GM23338 (cell line): ENCODE results near the gene ASL. TPM values are rescaled to one million over a fixed set of nuclear protein-coding genes. Genes with fewer than 3 reads are reported as not detected.

Experiments used
- ATAC-seq: fragments of 200-7000 bp; cut with Tn5 transposase; 3 replicates; pipeline ENCODE4 v1.9.1; 2020
- DNase-seq: peaks from one replicate; pipeline ENCODE4 v3.0.0-alpha.2; 2015; ENCODE audit warnings: low spot score
- H2AFZ ChIP-seq: fragments of 200-600 bp; sonication (generic); 2 replicates; pipeline ENCODE4 v1.8.0; 2016; ENCODE audit warnings: antibody characterized with exemption, mild to moderate bottlenecking, moderate library complexity
- H3F3A ChIP-seq: fragments of 200-600 bp; sonication (generic); replicated peaks from 2 replicates; pipeline ENCODE4 v1.8.0; 2017; ENCODE audit warnings: antibody characterized with exemption, mixed run types, low read depth
- H3K27ac ChIP-seq: fragments of 200-600 bp; sonication (generic); 2 replicates; pipeline ENCODE4 v1.6.1; 2016; ENCODE audit warnings: low read depth
- H3K27me3 ChIP-seq: fragments of 200-600 bp; sonication (generic); 2 replicates; pipeline ENCODE4 v1.8.0; 2016; ENCODE audit warnings: mild to moderate bottlenecking, mixed run types, moderate library complexity; ENCODE audit not compliant: insufficient read depth
- H3K36me3 ChIP-seq: fragments of 200-600 bp; sonication (generic); 2 replicates; pipeline ENCODE4 v1.8.0; 2016; ENCODE audit warnings: mild to moderate bottlenecking; ENCODE audit not compliant: insufficient read depth
- H3K4me1 ChIP-seq: fragments of 200-600 bp; sonication (generic); 2 replicates; pipeline ENCODE4 v1.8.0; 2016; ENCODE audit warnings: mild to moderate bottlenecking, moderate library complexity; ENCODE audit not compliant: insufficient read depth
- H3K4me2 ChIP-seq: fragments of 200-600 bp; sonication (generic); 2 replicates; pipeline ENCODE4 v1.7.1; 2017; ENCODE audit warnings: mixed run types
- H3K4me3 ChIP-seq: fragments of 200-600 bp; sonication (generic); 2 replicates; pipeline ENCODE4 v1.6.1; 2016; ENCODE audit warnings: mixed run types
- H3K79me2 ChIP-seq: fragments of 200-600 bp; sonication (generic); replicated peaks from 2 replicates; pipeline ENCODE4 v1.8.0; 2017; ENCODE audit warnings: mild to moderate bottlenecking; ENCODE audit not compliant: insufficient read depth
- H3K9me2 ChIP-seq: fragments of 200-600 bp; sonication (generic); 2 replicates; pipeline ENCODE4 v1.8.0; 2017; ENCODE audit not compliant: insufficient read depth
- H4K20me1 ChIP-seq: fragments of 200-600 bp; sonication (generic); replicated peaks from 2 replicates; pipeline ENCODE4 v1.8.0; 2017; ENCODE audit warnings: mild to moderate bottlenecking; ENCODE audit not compliant: insufficient read depth
- H3K27ac Mint-ChIP-seq: 2 replicates; pipeline ENCODE4 v1.8.0; 2020; ENCODE audit warnings: inconsistent platforms, mild to moderate bottlenecking, moderate library complexity, mixed read lengths
- H3K27me3 Mint-ChIP-seq: 3 replicates; pipeline ENCODE4 v1.8.0; 2022; ENCODE audit warnings: low read depth, mild to moderate bottlenecking, moderate library complexity, mixed read lengths, inconsistent platforms; ENCODE audit not compliant: insufficient read depth, poor library complexity
- H3K36me3 Mint-ChIP-seq: 3 replicates; pipeline ENCODE4 v1.8.0; 2021; ENCODE audit warnings: low read depth, mild to moderate bottlenecking, inconsistent platforms, moderate library complexity, mixed read lengths
- H3K4me1 Mint-ChIP-seq: 3 replicates; pipeline ENCODE4 v1.8.0; 2020; ENCODE audit warnings: mild to moderate bottlenecking, inconsistent platforms, mixed read lengths
- H3K4me3 Mint-ChIP-seq: 3 replicates; pipeline ENCODE4 v1.8.0; 2021; ENCODE audit warnings: moderate library complexity, mild to moderate bottlenecking, inconsistent platforms, mixed read lengths
- H3K9me3 Mint-ChIP-seq: 3 replicates; pipeline ENCODE4 v1.8.0; 2020; ENCODE audit warnings: moderate library complexity, mild to moderate bottlenecking, inconsistent platforms, mixed read lengths
- CREB1 ChIP-seq: fragments of 250-450 bp; sonication (Bioruptor Pico); IDR thresholded peaks from 2 replicates; pipeline ENCODE4 v1.5.0; 2020; ENCODE audit warnings: low read depth, mild to moderate bottlenecking, moderate library complexity
- CTCF ChIP-seq, 2 experiments: fragments of 200-600 bp in 1 of 2; sonication (generic) in 1 of 2; conservative IDR thresholded peaks; 2 replicates each; pipeline versions ENCODE4 v1.5.1 to v1.6.1; 2016 to 2017; ENCODE audit warnings: antibody characterized with exemption in 2 of 2, low read depth in 2 of 2, mild to moderate bottlenecking in 2 of 2, moderate library complexity in 1 of 2
- ETS1 ChIP-seq: IDR thresholded peaks from 2 replicates; pipeline ENCODE4 v1.6.1; 2016; ENCODE audit warnings: antibody characterized with exemption
- EZH2 ChIP-seq: fragments of 200-600 bp; sonication (generic); IDR thresholded peaks from one replicate; pipeline ENCODE4 v1.8.0; 2017; ENCODE audit warnings: antibody characterized with exemption, mild to moderate bottlenecking, low read depth; ENCODE audit not compliant: unreplicated experiment
- EZH2phosphoT487 ChIP-seq: fragments of 200-600 bp; sonication (generic); IDR thresholded peaks from one replicate; pipeline ENCODE4 v1.8.1; 2018; ENCODE audit warnings: antibody characterized with exemption; ENCODE audit not compliant: unreplicated experiment
- JUNB ChIP-seq: IDR thresholded peaks from one replicate; pipeline ENCODE4 v1.6.1; 2016; ENCODE audit warnings: antibody characterized with exemption; ENCODE audit not compliant: unreplicated experiment
- NANOG ChIP-seq: IDR thresholded peaks from 2 replicates; pipeline ENCODE4 v1.6.1; 2016; ENCODE audit warnings: antibody characterized with exemption, borderline replicate concordance
- POLR2AphosphoS5 ChIP-seq: IDR thresholded peaks from 2 replicates; pipeline ENCODE4 v1.6.1; 2016; ENCODE audit warnings: antibody characterized with exemption, low read depth
- REST ChIP-seq: IDR thresholded peaks from one replicate; pipeline ENCODE4 v1.6.1; 2018; ENCODE audit warnings: antibody characterized with exemption; ENCODE audit not compliant: unreplicated experiment
- STAT1 ChIP-seq: IDR thresholded peaks from one replicate; pipeline ENCODE4 v1.6.1; 2016; ENCODE audit warnings: antibody characterized with exemption; ENCODE audit not compliant: unreplicated experiment
- ZNF114 ChIP-seq: fragments of 250-450 bp; sonication (Bioruptor Pico); IDR thresholded peaks from 2 replicates; pipeline ENCODE4 v1.5.0; 2020; ENCODE audit warnings: mild to moderate bottlenecking, moderate library complexity
- ZNF331 ChIP-seq: fragments of 250-450 bp; sonication (Bioruptor Pico); IDR thresholded peaks from 2 replicates; pipeline ENCODE4 v1.5.0; 2020; ENCODE audit warnings: low read depth, mild to moderate bottlenecking, moderate library complexity
- ZNF462 ChIP-seq: fragments of 250-450 bp; sonication (Bioruptor Pico); IDR thresholded peaks from 2 replicates; pipeline ENCODE4 v1.5.0; 2020; ENCODE audit warnings: mild to moderate bottlenecking, moderate library complexity
- polyA plus RNA-seq: library from polyadenylated mRNA; unstranded; fragments of >200 nt; fragmentation: Nextera tagmentation; extraction: Ambion mirVana; gene quantifications from 2 replicates; pipeline ENCODE4 v1.2.1, GENCODE V29; 2016
- total RNA-seq: library from RNA; depleted of rRNA; stranded (reverse); fragments of >200 nt; shearing (Covaris generic); gene quantifications from 2 replicates; pipeline ENCODE4 v1.2.3, GENCODE V29; 2014

Gene ASL
- total and polyA plus RNA-seq, 2 experiments from 2014 or later: 14.9 to 36.9 TPM

GRCh38 chr7:66114743-66115649 is 39.4 kb downstream of the ASL start, which contains the start of gene CRCP:
Gene CRCP, plus strand, starts transcription at chr7:66114847. Its CDS starts 116 bp downstream, at chr7:66114963.
- H3K36me3 Mint-ChIP-seq: peaks cover 10% of the 10 kb centered on the region; the same call in 1 of the 3 replicates
- H3K4me3 ChIP-seq: peak within 1 kb of the TSS; percentile 74
- peaks cover 49% of the 10 kb centered on the region for H3K79me2 ChIP-seq
- H3K27ac ChIP-seq: peak within 1 kb of the TSS; percentile 96
- peak within 1 kb of the TSS; percentile 90 for H3K4me2 ChIP-seq
- peak within 1 kb of the TSS; percentile 98 for H2AFZ ChIP-seq
- TF ChIP-seq ZNF462 (CRISPR knock-in tag) (no peak), EZH2 (no peak), CTCF (conservative IDR thresholded peaks at IDR 0.05; ENCODE audit: low read depth in 2 of 2) (no peak), NANOG (no peak), STAT1 (no peak), EZH2phosphoT487 (no peak), JUNB (no peak), ZNF114 (CRISPR knock-in tag) (no peak; the same call in 1 of the 2 replicates), POLR2AphosphoS5 (peak; percentile 85), CREB1 (peak; percentile 21; the same call in 1 of the 2 replicates), ETS1 (no peak; the same call in 1 of the 2 replicates), REST (no peak), ZNF331 (no peak)
- peaks cover 4% of the 10 kb centered on the region for H3K27me3 Mint-ChIP-seq
- DNase-seq (peak; percentile 87), ATAC-seq (peak; percentile 88)
- 0 out of 3 replicates have a peak, but pooled peaks cover 3% of the 10 kb centered on the region for H3K9me3 Mint-ChIP-seq
- no peaks in the 10 kb centered on the region for H3F3A ChIP-seq
- H3K36me3 ChIP-seq: no peaks in the 10 kb centered on the region
- H4K20me1 ChIP-seq: no peaks in the 10 kb centered on the region; the same call in none of the 2 replicates
- no peaks in the 10 kb centered on the region for H3K9me2 ChIP-seq
- H3K4me1 Mint-ChIP-seq: peaks cover 9% of the 10 kb centered on the region
- H3K27me3 ChIP-seq: no peaks in the 10 kb centered on the region
- H3K27ac Mint-ChIP-seq: peak within 1 kb of the TSS; percentile 92
- peaks cover 5% of the 10 kb centered on the region for H3K4me1 ChIP-seq
- H3K4me3 Mint-ChIP-seq: peak within 1 kb of the TSS; percentile 95
